GM13977 (cell line): ENCODE results near the gene OXA1L.
"Not testable (repeated sequence)": the region's sequence is repeated elsewhere in the genome, so short reads cannot be mapped to it uniquely, and the experiment has no call there.

ENCODE experiments used
- DNase-seq: peaks from one replicate; pipeline ENCODE4 v3.0.0; 2012; ENCODE audit warnings: low spot score
- CTCF ChIP-seq: IDR thresholded peaks from 2 replicates; pipeline ENCODE4 v1.5.1; 2012; ENCODE audit warnings: mild to moderate bottlenecking, control low read depth; ENCODE audit not compliant: insufficient read depth; ENCODE audit errors: extremely low read depth, missing control alignments
- in situ Hi-C: fragments of 300-500 bp; cut with MboI; formaldehyde crosslinking; loops from one replicate; pipeline ENCODE4 v1.12.0; 2022; ENCODE audit warnings: low sequenced_read_pairs, low pct_unique_long_range_greater_than_20kb, mixed read lengths, inconsistent platforms; ENCODE audit not compliant: unreplicated experiment

The OXA1L gene

GRCh38 chr14:22748206-22748605 lies 18.3 kb upstream of the OXA1L start:
- TF ChIP-seq CTCF = no peak
- in situ Hi-C loops = no loop called here
- no peak for DNase-seq

- in situ Hi-C loops = no loop called here
- DNase-seq = peak; percentile 41
- TF ChIP-seq CTCF = peak; percentile 11
Observed at GRCh38 chr14:22748631-22749068, 17.8 kb upstream of the OXA1L start.

GRCh38 chr14:22752422-22752821 lies 14.1 kb upstream of the OXA1L start:
- in situ Hi-C loops = no loop called here
- no peak for DNase-seq
- TF ChIP-seq CTCF = no peak

GRCh38 chr14:22753586-22753985 lies 12.9 kb upstream of the OXA1L start:
- no peak for DNase-seq
- TF ChIP-seq CTCF = no peak
- in situ Hi-C loops = no loop called here

GRCh38 chr14:22757972-22758650 lies 8.4 kb upstream of the OXA1L start:
- in situ Hi-C loops, DNase-seq: not testable (repeated sequence)

GRCh38 chr14:22761734-22762133 lies 4.8 kb upstream of the OXA1L start:
- DNase-seq = no peak
- in situ Hi-C loops = no loop called here

GRCh38 chr14:22764382-22764781 lies 2.1 kb upstream of the OXA1L start:
- no peak for DNase-seq
- no peak for TF ChIP-seq CTCF
- in situ Hi-C loops = no loop called here

More at GRCh38 chr14:22761734-22762133, 4.8 kb upstream of the OXA1L start:
- TF ChIP-seq CTCF = no peak
